ENCODE measurements around the gene HDGFL3.

Gene HDGFL3

DNA sequence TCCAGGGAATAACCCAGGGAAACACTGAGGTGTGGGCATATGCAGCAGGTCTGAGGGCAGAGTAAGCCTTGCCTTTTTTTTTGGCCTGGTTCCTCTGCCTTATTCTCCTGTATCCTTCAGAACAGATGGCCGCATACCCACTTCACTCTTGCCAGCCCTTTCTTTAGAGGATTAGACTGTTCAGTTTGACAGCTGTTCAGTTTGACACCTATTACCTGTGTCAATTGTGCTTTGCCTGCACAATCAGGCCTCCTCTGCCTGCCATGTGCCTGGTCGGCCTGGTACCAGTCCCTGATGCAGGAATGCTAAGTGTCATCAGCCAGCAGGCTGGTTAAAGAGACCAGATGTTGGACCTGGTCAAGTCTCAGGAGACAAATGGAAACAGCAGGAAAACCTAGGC, 77.8 kb downstream of the HDGFL3 start:
- peaks cover 11% of the 10 kb centered on the region for H3K36me3 ChIP-seq (ENCODE audit: control insufficient read depth, insufficient read depth, low read length)
- no peak overlapping the region for H3K27ac ChIP-seq (ENCODE audit: low read depth, low read length)
- H3K9ac ChIP-seq (ENCODE audit: low read depth, low read length): no peak overlapping the region
- H3K27me3 ChIP-seq (ENCODE audit: control insufficient read depth, insufficient read depth, low read length): no peaks in the 10 kb centered on the region
- H3K4me3 ChIP-seq (ENCODE audit: low read depth, low read length): no peak overlapping the region
- no peaks in the 10 kb centered on the region for H3K9me3 ChIP-seq (ENCODE audit: control insufficient read depth, insufficient read depth, low read length)
- no peaks in the 10 kb centered on the region for H3K4me1 ChIP-seq (ENCODE audit: control insufficient read depth, insufficient read depth, low read length)

GRCh38 chr15:83127547-83128150, 80.0 kb downstream of the HDGFL3 start:
- Histone ChIP-seq H3K4me3 (ENCODE audit: low read depth, low read length) (no peak overlapping the region), H3K27me3 (ENCODE audit: control insufficient read depth, insufficient read depth, low read length) (no peaks in the 10 kb centered on the region), H3K36me3 (ENCODE audit: control insufficient read depth, insufficient read depth, low read length) (peaks cover 8% of the 10 kb centered on the region; the same call in 1 of the 2 replicates), H3K27ac (ENCODE audit: low read depth, low read length) (no peak overlapping the region), H3K9me3 (ENCODE audit: control insufficient read depth, insufficient read depth, low read length) (no peaks in the 10 kb centered on the region), H3K9ac (ENCODE audit: low read depth, low read length) (no peak overlapping the region), H3K4me1 (ENCODE audit: control insufficient read depth, insufficient read depth, low read length) (no peaks in the 10 kb centered on the region)

DNA sequence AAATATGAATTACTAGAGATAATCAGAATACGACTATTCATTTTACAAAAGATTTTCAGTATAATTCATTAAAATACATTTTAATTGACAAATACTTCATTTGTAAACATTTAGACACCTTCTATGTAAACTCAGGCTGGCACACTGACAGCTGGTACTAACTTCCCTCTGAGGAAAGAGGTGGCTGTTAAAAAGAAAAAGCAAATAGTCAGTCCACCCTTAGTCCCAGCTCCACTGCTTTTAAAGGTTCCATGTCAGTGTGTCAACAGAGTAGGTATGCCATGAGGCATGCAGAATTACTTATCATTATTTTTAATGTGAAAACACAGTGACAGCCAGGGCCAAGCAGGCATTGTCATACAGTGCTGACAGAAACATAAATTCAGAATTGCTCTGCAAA, 84.1 kb downstream of the HDGFL3 start:
- Histone ChIP-seq H3K27me3 (ENCODE audit: control insufficient read depth, insufficient read depth, low read length) (no peaks in the 10 kb centered on the region), H3K9me3 (ENCODE audit: control insufficient read depth, insufficient read depth, low read length) (no peaks in the 10 kb centered on the region)

GRCh38 chr15:83119968-83120581, 87.5 kb downstream of the HDGFL3 start:
- Histone ChIP-seq H3K9ac (ENCODE audit: low read depth, low read length) (no peak overlapping the region), H3K36me3 (ENCODE audit: control insufficient read depth, insufficient read depth, low read length) (no peaks in the 10 kb centered on the region), H3K4me1 (ENCODE audit: control insufficient read depth, insufficient read depth, low read length) (no peaks in the 10 kb centered on the region), H3K27me3 (ENCODE audit: control insufficient read depth, insufficient read depth, low read length) (no peaks in the 10 kb centered on the region), H3K4me3 (ENCODE audit: low read depth, low read length) (no peak overlapping the region), H3K9me3 (ENCODE audit: control insufficient read depth, insufficient read depth, low read length) (no peaks in the 10 kb centered on the region), H3K27ac (ENCODE audit: low read depth, low read length) (no peak overlapping the region)

More for the DNA sequence above, 84.1 kb downstream of the HDGFL3 start:
- Histone ChIP-seq H3K27ac (ENCODE audit: low read depth, low read length) (no peak overlapping the region), H3K4me3 (ENCODE audit: low read depth, low read length) (no peak overlapping the region), H3K36me3 (ENCODE audit: control insufficient read depth, insufficient read depth, low read length) (no peaks in the 10 kb centered on the region), H3K9ac (ENCODE audit: low read depth, low read length) (no peak overlapping the region), H3K4me1 (ENCODE audit: control insufficient read depth, insufficient read depth, low read length) (no peaks in the 10 kb centered on the region)

DNA sequence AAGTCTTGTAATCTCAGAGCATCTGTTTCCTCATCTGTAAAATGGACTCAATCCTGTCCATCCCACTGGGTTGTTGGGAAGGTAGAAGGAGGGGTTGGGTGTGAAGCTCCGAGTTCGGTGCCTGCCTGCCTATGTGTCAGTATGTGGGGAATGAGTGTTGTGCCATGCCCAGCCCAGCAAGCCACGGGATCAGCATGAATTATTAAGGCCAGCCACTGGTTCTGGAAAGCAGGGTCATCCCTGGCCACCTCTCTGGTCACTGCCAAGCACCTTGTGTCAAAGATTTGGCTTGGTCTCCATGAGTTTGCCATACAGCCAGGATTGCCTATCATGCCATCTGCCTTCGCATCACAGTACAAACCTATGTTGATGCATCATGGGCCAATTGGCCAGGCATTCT, 88.7 kb downstream of the HDGFL3 start:
- H3K9me3 ChIP-seq (ENCODE audit: control insufficient read depth, insufficient read depth, low read length): no peaks in the 10 kb centered on the region
- H3K36me3 ChIP-seq (ENCODE audit: control insufficient read depth, insufficient read depth, low read length): no peaks in the 10 kb centered on the region
- H3K4me1 ChIP-seq (ENCODE audit: control insufficient read depth, insufficient read depth, low read length): no peaks in the 10 kb centered on the region
- H3K9ac ChIP-seq (ENCODE audit: low read depth, low read length): no peak overlapping the region
- no peaks in the 10 kb centered on the region for H3K27me3 ChIP-seq (ENCODE audit: control insufficient read depth, insufficient read depth, low read length)
- H3K27ac ChIP-seq (ENCODE audit: low read depth, low read length): no peak overlapping the region
- no peak overlapping the region for H3K4me3 ChIP-seq (ENCODE audit: low read depth, low read length)

DNA sequence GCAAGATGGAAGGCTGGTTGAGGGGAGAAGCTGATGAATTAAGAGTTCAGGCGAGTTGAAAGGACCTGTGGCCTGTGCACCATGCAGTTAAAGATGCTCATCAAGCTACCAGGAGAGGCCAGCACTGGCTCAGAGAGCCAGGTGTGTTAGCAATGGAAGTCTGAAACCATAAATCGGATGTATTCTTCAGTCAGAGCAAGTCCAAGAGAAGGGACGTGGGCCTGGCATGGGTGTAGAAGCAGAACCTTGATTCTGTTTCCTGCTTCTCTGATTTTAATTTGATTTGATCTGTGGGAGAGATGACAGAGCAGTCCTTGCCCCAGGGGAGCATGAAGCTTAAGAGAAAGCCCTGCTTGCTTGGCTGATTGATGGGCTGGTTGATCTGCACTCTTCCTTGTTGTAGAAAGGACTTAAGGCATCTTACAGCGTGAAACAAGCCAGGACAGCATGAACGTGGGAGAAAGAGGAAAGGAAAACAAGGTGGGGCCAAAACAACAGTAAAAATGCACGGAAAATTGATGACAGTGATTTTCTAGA, 89.3 kb downstream of the HDGFL3 start:
- H3K9ac ChIP-seq (ENCODE audit: low read depth, low read length): no peak overlapping the region
- H3K27ac ChIP-seq (ENCODE audit: low read depth, low read length): no peak overlapping the region
- no peaks in the 10 kb centered on the region for H3K4me1 ChIP-seq (ENCODE audit: control insufficient read depth, insufficient read depth, low read length)
- H3K4me3 ChIP-seq (ENCODE audit: low read depth, low read length): no peak overlapping the region
- H3K9me3 ChIP-seq (ENCODE audit: control insufficient read depth, insufficient read depth, low read length): no peaks in the 10 kb centered on the region
- H3K36me3 ChIP-seq (ENCODE audit: control insufficient read depth, insufficient read depth, low read length): no peaks in the 10 kb centered on the region
- H3K27me3 ChIP-seq (ENCODE audit: control insufficient read depth, insufficient read depth, low read length): no peaks in the 10 kb centered on the region

- H3K36me3 ChIP-seq (ENCODE audit: control insufficient read depth, insufficient read depth, low read length): no peaks in the 10 kb centered on the region
Measured at GRCh38 chr15:83115831-83116565, 91.6 kb downstream of the HDGFL3 start.

DNA sequence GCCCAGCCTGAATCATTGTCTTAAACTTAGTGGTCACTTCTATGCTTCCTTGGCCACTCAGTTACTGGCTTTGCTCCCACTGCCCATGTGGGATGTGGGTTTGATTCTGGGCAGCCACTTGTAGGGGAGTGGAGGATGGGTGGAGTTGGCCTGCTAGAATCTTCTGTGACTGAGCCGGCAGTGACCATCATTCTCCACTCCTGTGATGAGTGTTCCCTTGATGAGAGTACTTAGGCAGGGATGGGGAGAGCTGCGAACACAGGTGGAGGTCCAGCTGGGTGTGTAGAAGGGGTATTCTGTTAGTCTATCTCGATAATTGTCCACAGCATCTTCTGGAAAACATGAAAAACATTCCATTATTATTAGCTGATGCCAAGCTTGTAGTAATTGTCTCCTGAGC, 92.2 kb downstream of the HDGFL3 start:
- no peaks in the 10 kb centered on the region for H3K9me3 ChIP-seq (ENCODE audit: control insufficient read depth, insufficient read depth, low read length)
- H3K4me1 ChIP-seq (ENCODE audit: control insufficient read depth, insufficient read depth, low read length): no peaks in the 10 kb centered on the region
- H3K27ac ChIP-seq (ENCODE audit: low read depth, low read length): no peak overlapping the region
- no peaks in the 10 kb centered on the region for H3K27me3 ChIP-seq (ENCODE audit: control insufficient read depth, insufficient read depth, low read length)
- no peaks in the 10 kb centered on the region for H3K36me3 ChIP-seq (ENCODE audit: control insufficient read depth, insufficient read depth, low read length)
- H3K4me3 ChIP-seq (ENCODE audit: low read depth, low read length): no peak overlapping the region
- H3K9ac ChIP-seq (ENCODE audit: low read depth, low read length): no peak overlapping the region

More at GRCh38 chr15:83115831-83116565, 91.6 kb downstream of the HDGFL3 start:
- Histone ChIP-seq H3K4me1 (ENCODE audit: control insufficient read depth, insufficient read depth, low read length) (no peaks in the 10 kb centered on the region), H3K4me3 (ENCODE audit: low read depth, low read length) (no peak overlapping the region), H3K27me3 (ENCODE audit: control insufficient read depth, insufficient read depth, low read length) (no peaks in the 10 kb centered on the region), H3K27ac (ENCODE audit: low read depth, low read length) (no peak overlapping the region), H3K9ac (ENCODE audit: low read depth, low read length) (no peak overlapping the region), H3K9me3 (ENCODE audit: control insufficient read depth, insufficient read depth, low read length) (no peaks in the 10 kb centered on the region)

- H3K9ac ChIP-seq (ENCODE audit: low read depth, low read length): no peak overlapping the region
- H3K9me3 ChIP-seq (ENCODE audit: control insufficient read depth, insufficient read depth, low read length): no peaks in the 10 kb centered on the region
- H3K27ac ChIP-seq (ENCODE audit: low read depth, low read length): no peak overlapping the region
- no peaks in the 10 kb centered on the region for H3K27me3 ChIP-seq (ENCODE audit: control insufficient read depth, insufficient read depth, low read length)
- no peaks in the 10 kb centered on the region for H3K4me1 ChIP-seq (ENCODE audit: control insufficient read depth, insufficient read depth, low read length)
- no peak overlapping the region for H3K4me3 ChIP-seq (ENCODE audit: low read depth, low read length)
- no peaks in the 10 kb centered on the region for H3K36me3 ChIP-seq (ENCODE audit: control insufficient read depth, insufficient read depth, low read length)
Measured at GRCh38 chr15:83114856-83115255, 92.8 kb downstream of the HDGFL3 start.

DNA sequence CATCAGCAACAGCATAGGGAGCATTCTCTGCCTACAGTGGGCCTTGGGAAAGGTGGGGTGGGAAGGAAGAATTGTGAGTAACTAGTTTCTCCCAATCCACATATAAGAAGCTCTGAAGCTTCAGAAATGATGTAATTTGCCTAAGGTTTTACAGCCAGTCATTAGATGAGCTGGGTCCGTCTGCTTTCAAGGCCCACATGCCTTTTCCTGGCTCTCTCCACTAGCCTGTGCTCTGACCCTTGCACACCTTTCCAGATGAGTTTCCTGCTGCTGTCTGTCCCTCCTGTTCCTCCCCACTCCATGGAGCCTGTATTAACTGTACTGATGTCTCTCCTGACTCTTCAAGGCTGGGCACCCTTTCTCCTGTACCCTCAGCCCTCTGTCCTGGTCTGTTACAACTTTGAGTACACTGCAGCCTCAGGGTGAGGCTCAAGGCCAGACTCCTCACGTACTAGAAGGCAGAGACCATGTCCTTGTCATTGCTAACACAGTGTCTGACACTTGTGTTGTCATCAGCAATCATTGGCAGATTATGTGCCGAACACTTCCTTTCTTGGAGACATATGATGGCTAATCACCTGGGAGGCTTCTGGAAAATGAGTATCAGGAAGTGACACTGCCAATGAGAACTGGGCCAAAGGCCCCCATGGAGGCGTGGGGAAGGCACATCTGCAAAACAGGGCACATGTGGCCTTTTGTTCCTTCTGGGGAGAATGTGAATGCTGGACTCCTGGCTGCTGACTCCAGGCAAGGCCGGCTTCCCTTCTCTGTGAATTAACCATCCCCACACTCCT, 93.5 kb downstream of the HDGFL3 start:
- Histone ChIP-seq H3K4me3 (ENCODE audit: low read depth, low read length) (no peak overlapping the region), H3K9me3 (ENCODE audit: control insufficient read depth, insufficient read depth, low read length) (no peaks in the 10 kb centered on the region), H3K36me3 (ENCODE audit: control insufficient read depth, insufficient read depth, low read length) (no peaks in the 10 kb centered on the region), H3K4me1 (ENCODE audit: control insufficient read depth, insufficient read depth, low read length) (no peaks in the 10 kb centered on the region), H3K27ac (ENCODE audit: low read depth, low read length) (no peak overlapping the region), H3K27me3 (ENCODE audit: control insufficient read depth, insufficient read depth, low read length) (peaks cover 3% of the 10 kb centered on the region; the same call in 1 of the 2 replicates), H3K9ac (ENCODE audit: low read depth, low read length) (no peak overlapping the region)
